ENCODE results near the gene MPRIP.

DNA sequence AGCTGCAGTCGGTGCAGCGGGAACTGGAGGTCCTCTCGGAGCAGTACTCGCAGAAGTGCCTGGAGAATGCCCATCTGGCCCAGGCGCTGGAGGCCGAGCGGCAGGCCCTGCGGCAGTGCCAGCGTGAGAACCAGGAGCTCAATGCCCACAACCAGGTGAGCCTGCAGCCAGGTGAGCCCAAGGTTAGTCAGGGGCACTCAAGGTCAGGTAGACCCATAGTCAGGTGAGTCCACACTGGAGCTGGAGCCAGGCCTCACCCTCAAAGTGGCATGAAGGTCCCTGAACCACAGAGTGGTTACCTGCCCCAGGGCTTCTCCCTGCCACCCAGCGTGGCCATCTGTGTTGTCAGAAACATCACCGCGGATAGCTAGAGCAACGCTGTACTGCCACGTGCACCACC, 131.7 kb downstream of the MPRIP start:
- TF ChIP-seq BACH2 (CRISPR knock-in tag; IDR thresholded peaks at IDR 0.05; ENCODE audit: borderline replicate concordance) (no peak), ZNF8 (CRISPR knock-in tag; IDR thresholded peaks at IDR 0.05) (no peak), TCF4 (CRISPR knock-in tag; IDR thresholded peaks at IDR 0.05; ENCODE audit: borderline replicate concordance) (no peak), ARNTL (CRISPR knock-in tag; IDR thresholded peaks at IDR 0.05; ENCODE audit: borderline replicate concordance, low read depth) (no peak), ZNF565 (CRISPR knock-in tag; conservative IDR thresholded peaks at IDR 0.05; ENCODE audit: low read depth) (no peak), POU6F1 (CRISPR knock-in tag; IDR thresholded peaks at IDR 0.05; ENCODE audit: borderline replicate concordance, low read depth) (no peak), TSHZ2 (CRISPR knock-in tag; IDR thresholded peaks at IDR 0.05) (no peak), TOX (CRISPR knock-in tag; IDR thresholded peaks at IDR 0.05; ENCODE audit: borderline replicate concordance) (no peak)

Data from SK-N-SH treated with all-trans-retinoic acid at 6 μM for 48 hours (cell line).